ENCODE results near the gene ARHGAP19.

DNA sequence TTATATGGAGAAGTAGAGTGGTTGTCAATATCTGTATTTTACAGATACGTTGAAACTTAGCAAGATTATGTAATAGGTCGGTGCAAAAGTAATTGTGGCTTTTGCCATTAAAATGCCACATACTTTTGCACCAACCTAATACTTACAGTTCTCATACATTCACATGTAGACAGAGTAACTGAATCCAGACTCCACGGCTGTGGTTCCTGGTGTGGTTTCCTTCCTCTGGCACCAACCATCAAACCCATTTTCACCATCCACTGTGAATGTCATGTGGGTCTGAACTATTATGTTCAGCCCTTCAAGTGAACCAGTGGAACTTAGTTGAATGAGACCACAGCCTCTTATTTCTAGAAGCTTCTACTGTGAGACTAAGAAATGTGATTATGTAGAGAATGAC is 75.1 kb downstream of the ARHGAP19 start:
- TF ChIP-seq, protein P1, sequence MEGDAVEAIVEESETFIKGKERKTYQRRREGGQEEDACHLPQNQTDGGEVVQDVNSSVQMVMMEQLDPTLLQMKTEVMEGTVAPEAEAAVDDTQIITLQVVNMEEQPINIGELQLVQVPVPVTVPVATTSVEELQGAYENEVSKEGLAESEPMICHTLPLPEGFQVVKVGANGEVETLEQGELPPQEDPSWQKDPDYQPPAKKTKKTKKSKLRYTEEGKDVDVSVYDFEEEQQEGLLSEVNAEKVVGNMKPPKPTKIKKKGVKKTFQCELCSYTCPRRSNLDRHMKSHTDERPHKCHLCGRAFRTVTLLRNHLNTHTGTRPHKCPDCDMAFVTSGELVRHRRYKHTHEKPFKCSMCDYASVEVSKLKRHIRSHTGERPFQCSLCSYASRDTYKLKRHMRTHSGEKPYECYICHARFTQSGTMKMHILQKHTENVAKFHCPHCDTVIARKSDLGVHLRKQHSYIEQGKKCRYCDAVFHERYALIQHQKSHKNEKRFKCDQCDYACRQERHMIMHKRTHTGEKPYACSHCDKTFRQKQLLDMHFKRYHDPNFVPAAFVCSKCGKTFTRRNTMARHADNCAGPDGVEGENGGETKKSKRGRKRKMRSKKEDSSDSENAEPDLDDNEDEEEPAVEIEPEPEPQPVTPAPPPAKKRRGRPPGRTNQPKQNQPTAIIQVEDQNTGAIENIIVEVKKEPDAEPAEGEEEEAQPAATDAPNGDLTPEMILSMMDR (conservative IDR thresholded peaks at IDR 0.05) = no peak
- TF ChIP-seq EZH2 (IDR thresholded peaks at IDR 0.05; ENCODE audit: low read depth) = no peak
